SK-N-SH treated with all-trans-retinoic acid at 6 μM for 48 hours (cell line): ENCODE results near the gene NDOR1.

Experiments
- ATAC-seq: fragments of 200-7000 bp; cut with Tn5 transposase; 3 replicates; pipeline ENCODE4 v1.9.1; 2020; ENCODE audit warnings: mild to moderate bottlenecking, moderate library complexity
- ARNTL ChIP-seq: fragments of 450-650 bp; formaldehyde crosslinking; IDR thresholded peaks from 2 replicates; pipeline ENCODE4 v1.5.0; 2020; ENCODE audit warnings: low read depth, mild to moderate bottlenecking, moderate library complexity, borderline replicate concordance
- BACH2 ChIP-seq: fragments of 250-450 bp; sonication (Bioruptor Pico); IDR thresholded peaks from 2 replicates; pipeline ENCODE4 v1.9.0; 2021; ENCODE audit warnings: mild to moderate bottlenecking, borderline replicate concordance
- CSDC2 ChIP-seq: fragments of 250-450 bp; sonication (Bioruptor Pico); IDR thresholded peaks from 2 replicates; pipeline ENCODE4 v1.5.0; 2020; ENCODE audit warnings: mild to moderate bottlenecking, moderate library complexity
- ESRRG ChIP-seq: fragments of 250-450 bp; sonication (Bioruptor Pico); IDR thresholded peaks from 2 replicates; pipeline ENCODE4 v1.6.1; 2021; ENCODE audit warnings: mild to moderate bottlenecking
- GLIS3 ChIP-seq: fragments of 250-450 bp; sonication (Bioruptor Pico); IDR thresholded peaks from 2 replicates; pipeline ENCODE4 v1.5.0; 2020; ENCODE audit warnings: mild to moderate bottlenecking, moderate library complexity
- OSR1 ChIP-seq: fragments of 250-450 bp; sonication (Bioruptor Pico); IDR thresholded peaks from 2 replicates; pipeline ENCODE4 v1.8.0; 2022; ENCODE audit warnings: moderate library complexity, mild to moderate bottlenecking, inconsistent platforms
- PPARA ChIP-seq: fragments of 250-450 bp; sonication (Bioruptor Pico); IDR thresholded peaks from 2 replicates; pipeline ENCODE4 v1.5.0; 2020; ENCODE audit warnings: mild to moderate bottlenecking, borderline replicate concordance
- SNAI2 ChIP-seq: fragments of 250-450 bp; sonication (Bioruptor Pico); IDR thresholded peaks from 2 replicates; pipeline ENCODE4 v1.5.0; 2020; ENCODE audit warnings: mild to moderate bottlenecking, moderate library complexity
- TCF4 ChIP-seq: fragments of 250-450 bp; sonication (Bioruptor Pico); IDR thresholded peaks from 2 replicates; pipeline ENCODE4 v1.8.0; 2021; ENCODE audit warnings: mild to moderate bottlenecking, moderate library complexity, borderline replicate concordance
- TOX ChIP-seq: fragments of 250-450 bp; sonication (Bioruptor Pico); IDR thresholded peaks from 2 replicates; pipeline ENCODE4 v1.8.0; 2021; ENCODE audit warnings: mild to moderate bottlenecking, moderate library complexity, borderline replicate concordance
- ZC3H10 ChIP-seq: fragments of 250-450 bp; sonication (Bioruptor Pico); IDR thresholded peaks from 2 replicates; pipeline ENCODE4 v1.5.1; 2021; ENCODE audit warnings: mild to moderate bottlenecking, moderate library complexity
- ZFP3 ChIP-seq: fragments of 250-450 bp; sonication (Bioruptor Pico); IDR thresholded peaks from 2 replicates; pipeline ENCODE4 v1.5.0; 2020; ENCODE audit warnings: mild to moderate bottlenecking, moderate library complexity
- ZFP30 ChIP-seq: fragments of 450-650 bp; formaldehyde crosslinking; IDR thresholded peaks from 2 replicates; pipeline ENCODE4 v1.5.0; 2022; ENCODE audit warnings: mild to moderate bottlenecking, moderate library complexity
- ZNF565 ChIP-seq: fragments of 450-650 bp; formaldehyde crosslinking; conservative IDR thresholded peaks from 2 replicates; pipeline ENCODE4 v1.5.0; 2020; ENCODE audit warnings: low read depth, mild to moderate bottlenecking, moderate library complexity
- ZNF8 ChIP-seq: fragments of 450-650 bp; formaldehyde crosslinking; IDR thresholded peaks from 2 replicates; pipeline ENCODE4 v1.5.0; 2020; ENCODE audit warnings: mild to moderate bottlenecking, moderate library complexity
- TF ChIP-seq, protein P1 (sequence below): fragments of 250-450 bp; sonication (Bioruptor Pico); IDR thresholded peaks from 2 replicates; pipeline ENCODE4 v1.5.0; 2020; ENCODE audit warnings: mild to moderate bottlenecking, moderate library complexity
- TF ChIP-seq, protein P2 (sequence below): fragments of 250-450 bp; sonication (Bioruptor Pico); IDR thresholded peaks from 2 replicates; pipeline ENCODE4 v1.8.0; 2020; ENCODE audit warnings: mild to moderate bottlenecking, moderate library complexity, borderline replicate concordance
- TF ChIP-seq, protein P3 (sequence below): fragments of 250-450 bp; sonication (Bioruptor Pico); IDR thresholded peaks from 2 replicates; pipeline ENCODE4 v1.8.0; 2021; ENCODE audit warnings: low read depth, mild to moderate bottlenecking, moderate library complexity, borderline replicate concordance
- TF ChIP-seq, protein P4 (sequence below): fragments of 250-450 bp; sonication (Bioruptor Pico); IDR thresholded peaks from 2 replicates; pipeline ENCODE4 v1.5.1; 2020; ENCODE audit warnings: low read depth, mild to moderate bottlenecking, moderate library complexity
- TF ChIP-seq, protein P5 (sequence below): fragments of 250-450 bp; sonication (Bioruptor Pico); IDR thresholded peaks from 2 replicates; pipeline ENCODE4 v1.5.1; 2021; ENCODE audit warnings: mild to moderate bottlenecking, moderate library complexity

Gene NDOR1

DNA sequence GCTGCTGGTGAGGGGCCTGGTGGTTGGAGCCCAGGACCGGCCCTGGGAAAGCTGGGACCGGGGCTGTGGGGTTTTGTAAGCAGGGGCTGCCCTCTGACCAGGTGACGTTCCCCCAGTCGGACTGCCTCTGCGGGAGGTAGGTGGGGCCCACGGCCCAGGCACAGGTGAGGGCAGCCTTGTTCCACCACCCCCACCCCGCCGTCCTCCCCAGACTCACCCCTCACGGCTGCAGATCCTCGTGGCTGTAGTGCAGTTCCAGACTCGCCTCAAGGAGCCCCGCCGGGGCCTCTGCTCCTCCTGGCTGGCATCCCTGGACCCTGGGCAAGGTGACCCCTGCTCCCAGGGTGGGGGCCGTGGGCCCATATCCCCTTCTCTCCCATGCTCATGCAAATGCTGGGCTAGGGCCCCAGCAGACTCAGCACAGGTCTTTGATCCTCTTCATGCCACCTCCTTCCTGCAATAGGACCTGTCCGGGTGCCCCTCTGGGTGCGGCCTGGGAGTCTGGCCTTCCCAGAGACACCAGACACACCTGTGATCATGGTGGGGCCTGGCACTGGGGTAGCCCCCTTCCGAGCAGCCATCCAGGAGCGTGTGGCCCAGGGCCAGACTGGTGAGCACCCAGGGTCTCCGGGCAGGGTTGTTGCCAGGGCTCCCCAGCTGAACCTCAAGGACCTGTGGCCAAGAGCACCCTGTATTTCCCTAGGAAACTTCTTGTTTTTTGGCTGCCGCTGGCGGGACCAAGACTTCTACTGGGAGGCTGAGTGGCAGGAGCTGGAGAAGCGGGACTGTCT lies 9.9 kb downstream of the NDOR1 start:
- no peak for ATAC-seq
- no peak for TF ChIP-seq GLIS3
- TF ChIP-seq SNAI2 = no peak
- TF ChIP-seq, protein P1, sequence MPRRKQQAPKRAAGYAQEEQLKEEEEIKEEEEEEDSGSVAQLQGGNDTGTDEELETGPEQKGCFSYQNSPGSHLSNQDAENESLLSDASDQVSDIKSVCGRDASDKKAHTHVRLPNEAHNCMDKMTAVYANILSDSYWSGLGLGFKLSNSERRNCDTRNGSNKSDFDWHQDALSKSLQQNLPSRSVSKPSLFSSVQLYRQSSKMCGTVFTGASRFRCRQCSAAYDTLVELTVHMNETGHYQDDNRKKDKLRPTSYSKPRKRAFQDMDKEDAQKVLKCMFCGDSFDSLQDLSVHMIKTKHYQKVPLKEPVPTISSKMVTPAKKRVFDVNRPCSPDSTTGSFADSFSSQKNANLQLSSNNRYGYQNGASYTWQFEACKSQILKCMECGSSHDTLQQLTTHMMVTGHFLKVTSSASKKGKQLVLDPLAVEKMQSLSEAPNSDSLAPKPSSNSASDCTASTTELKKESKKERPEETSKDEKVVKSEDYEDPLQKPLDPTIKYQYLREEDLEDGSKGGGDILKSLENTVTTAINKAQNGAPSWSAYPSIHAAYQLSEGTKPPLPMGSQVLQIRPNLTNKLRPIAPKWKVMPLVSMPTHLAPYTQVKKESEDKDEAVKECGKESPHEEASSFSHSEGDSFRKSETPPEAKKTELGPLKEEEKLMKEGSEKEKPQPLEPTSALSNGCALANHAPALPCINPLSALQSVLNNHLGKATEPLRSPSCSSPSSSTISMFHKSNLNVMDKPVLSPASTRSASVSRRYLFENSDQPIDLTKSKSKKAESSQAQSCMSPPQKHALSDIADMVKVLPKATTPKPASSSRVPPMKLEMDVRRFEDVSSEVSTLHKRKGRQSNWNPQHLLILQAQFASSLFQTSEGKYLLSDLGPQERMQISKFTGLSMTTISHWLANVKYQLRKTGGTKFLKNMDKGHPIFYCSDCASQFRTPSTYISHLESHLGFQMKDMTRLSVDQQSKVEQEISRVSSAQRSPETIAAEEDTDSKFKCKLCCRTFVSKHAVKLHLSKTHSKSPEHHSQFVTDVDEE (CRISPR knock-in tag) = no peak
- no peak for TF ChIP-seq ARNTL (CRISPR knock-in tag)
- no peak for TF ChIP-seq ZC3H10 (CRISPR knock-in tag)

DNA sequence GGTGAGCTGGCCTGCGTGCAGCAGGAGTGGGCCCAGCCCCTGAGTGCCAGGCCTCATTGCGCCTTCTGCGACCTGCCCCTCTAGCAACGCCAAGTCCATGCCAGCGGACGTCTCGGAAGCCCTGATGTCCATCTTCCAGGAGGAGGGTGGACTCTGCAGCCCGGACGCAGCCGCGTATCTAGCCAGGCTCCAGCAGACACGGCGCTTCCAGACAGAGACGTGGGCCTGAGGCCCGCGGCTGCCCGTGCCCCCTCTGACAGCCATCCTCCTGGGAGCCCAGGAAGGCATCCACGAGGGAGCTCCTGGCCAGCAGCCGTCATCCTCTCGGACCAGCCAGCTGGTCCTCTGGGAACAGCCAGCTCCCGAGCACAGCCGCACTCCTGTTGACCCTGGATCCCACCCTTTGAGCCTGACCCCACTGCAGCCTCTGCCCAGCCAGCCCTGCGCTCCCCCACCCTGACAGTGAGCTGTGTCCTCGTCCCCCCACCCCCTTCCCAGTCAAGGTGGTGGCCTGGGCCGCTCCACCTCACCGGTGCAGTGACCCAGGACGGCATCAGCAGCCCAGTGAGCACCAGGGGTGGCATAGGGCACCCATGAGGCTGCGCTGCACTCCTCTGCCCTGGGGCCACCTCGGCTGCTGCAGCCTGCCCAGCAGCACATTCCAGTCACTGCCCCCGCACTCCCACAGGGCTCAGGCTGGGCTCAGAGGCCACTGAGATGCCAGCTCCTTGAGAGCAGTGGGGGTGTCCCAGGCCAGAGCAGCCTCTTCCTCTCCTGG lies 10.9 kb downstream of the NDOR1 start:
- TF ChIP-seq ESRRG (CRISPR knock-in tag) = no peak
- TF ChIP-seq ZFP3 (CRISPR knock-in tag) = no peak
- TF ChIP-seq, protein P2, sequence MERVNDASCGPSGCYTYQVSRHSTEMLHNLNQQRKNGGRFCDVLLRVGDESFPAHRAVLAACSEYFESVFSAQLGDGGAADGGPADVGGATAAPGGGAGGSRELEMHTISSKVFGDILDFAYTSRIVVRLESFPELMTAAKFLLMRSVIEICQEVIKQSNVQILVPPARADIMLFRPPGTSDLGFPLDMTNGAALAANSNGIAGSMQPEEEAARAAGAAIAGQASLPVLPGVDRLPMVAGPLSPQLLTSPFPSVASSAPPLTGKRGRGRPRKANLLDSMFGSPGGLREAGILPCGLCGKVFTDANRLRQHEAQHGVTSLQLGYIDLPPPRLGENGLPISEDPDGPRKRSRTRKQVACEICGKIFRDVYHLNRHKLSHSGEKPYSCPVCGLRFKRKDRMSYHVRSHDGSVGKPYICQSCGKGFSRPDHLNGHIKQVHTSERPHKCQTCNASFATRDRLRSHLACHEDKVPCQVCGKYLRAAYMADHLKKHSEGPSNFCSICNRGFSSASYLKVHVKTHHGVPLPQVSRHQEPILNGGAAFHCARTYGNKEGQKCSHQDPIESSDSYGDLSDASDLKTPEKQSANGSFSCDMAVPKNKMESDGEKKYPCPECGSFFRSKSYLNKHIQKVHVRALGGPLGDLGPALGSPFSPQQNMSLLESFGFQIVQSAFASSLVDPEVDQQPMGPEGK = no peak
- no peak for TF ChIP-seq OSR1 (CRISPR knock-in tag)
- TF ChIP-seq ARNTL (CRISPR knock-in tag) = no peak
- TF ChIP-seq TOX (CRISPR knock-in tag) = no peak
- TF ChIP-seq, protein P3, sequence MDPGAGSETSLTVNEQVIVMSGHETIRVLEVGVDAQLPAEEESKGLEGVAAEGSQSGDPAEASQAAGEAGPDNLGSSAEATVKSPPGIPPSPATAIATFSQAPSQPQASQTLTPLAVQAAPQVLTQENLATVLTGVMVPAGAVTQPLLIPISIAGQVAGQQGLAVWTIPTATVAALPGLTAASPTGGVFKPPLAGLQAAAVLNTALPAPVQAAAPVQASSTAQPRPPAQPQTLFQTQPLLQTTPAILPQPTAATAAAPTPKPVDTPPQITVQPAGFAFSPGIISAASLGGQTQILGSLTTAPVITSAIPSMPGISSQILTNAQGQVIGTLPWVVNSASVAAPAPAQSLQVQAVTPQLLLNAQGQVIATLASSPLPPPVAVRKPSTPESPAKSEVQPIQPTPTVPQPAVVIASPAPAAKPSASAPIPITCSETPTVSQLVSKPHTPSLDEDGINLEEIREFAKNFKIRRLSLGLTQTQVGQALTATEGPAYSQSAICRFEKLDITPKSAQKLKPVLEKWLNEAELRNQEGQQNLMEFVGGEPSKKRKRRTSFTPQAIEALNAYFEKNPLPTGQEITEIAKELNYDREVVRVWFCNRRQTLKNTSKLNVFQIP (CRISPR knock-in tag) = no peak
- TF ChIP-seq, protein P1 (CRISPR knock-in tag) = no peak
- TF ChIP-seq BACH2 (CRISPR knock-in tag) = no peak
- TF ChIP-seq CSDC2 (CRISPR knock-in tag) = no peak
- TF ChIP-seq ZNF565 (CRISPR knock-in tag) = no peak
- TF ChIP-seq ZC3H10 (CRISPR knock-in tag) = no peak
- TF ChIP-seq ZFP30 (CRISPR knock-in tag) = no peak
- TF ChIP-seq, protein P4, sequence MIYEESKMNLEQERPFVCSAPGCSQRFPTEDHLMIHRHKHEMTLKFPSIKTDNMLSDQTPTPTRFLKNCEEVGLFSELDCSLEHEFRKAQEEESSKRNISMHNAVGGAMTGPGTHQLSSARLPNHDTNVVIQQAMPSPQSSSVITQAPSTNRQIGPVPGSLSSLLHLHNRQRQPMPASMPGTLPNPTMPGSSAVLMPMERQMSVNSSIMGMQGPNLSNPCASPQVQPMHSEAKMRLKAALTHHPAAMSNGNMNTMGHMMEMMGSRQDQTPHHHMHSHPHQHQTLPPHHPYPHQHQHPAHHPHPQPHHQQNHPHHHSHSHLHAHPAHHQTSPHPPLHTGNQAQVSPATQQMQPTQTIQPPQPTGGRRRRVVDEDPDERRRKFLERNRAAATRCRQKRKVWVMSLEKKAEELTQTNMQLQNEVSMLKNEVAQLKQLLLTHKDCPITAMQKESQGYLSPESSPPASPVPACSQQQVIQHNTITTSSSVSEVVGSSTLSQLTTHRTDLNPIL (CRISPR knock-in tag) = no peak
- TF ChIP-seq GLIS3 = no peak
- TF ChIP-seq, protein P5, sequence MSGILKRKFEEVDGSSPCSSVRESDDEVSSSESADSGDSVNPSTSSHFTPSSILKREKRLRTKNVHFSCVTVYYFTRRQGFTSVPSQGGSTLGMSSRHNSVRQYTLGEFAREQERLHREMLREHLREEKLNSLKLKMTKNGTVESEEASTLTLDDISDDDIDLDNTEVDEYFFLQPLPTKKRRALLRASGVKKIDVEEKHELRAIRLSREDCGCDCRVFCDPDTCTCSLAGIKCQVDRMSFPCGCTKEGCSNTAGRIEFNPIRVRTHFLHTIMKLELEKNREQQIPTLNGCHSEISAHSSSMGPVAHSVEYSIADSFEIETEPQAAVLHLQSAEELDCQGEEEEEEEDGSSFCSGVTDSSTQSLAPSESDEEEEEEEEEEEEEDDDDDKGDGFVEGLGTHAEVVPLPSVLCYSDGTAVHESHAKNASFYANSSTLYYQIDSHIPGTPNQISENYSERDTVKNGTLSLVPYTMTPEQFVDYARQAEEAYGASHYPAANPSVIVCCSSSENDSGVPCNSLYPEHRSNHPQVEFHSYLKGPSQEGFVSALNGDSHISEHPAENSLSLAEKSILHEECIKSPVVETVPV (CRISPR knock-in tag) = no peak
- TF ChIP-seq PPARA (CRISPR knock-in tag) = no peak
- TF ChIP-seq TCF4 (CRISPR knock-in tag) = no peak
- no peak for TF ChIP-seq ZNF8 (CRISPR knock-in tag)

More for the DNA sequence above, 10.9 kb downstream of the NDOR1 start:
- ATAC-seq = no peak
